HG03378 (cell line): ENCODE results near the gene SLC17A1.
"Not testable (repeated sequence)": the region's sequence is repeated elsewhere in the genome, so short reads cannot be mapped to it uniquely, and the experiment has no call there.

Experiments used
- ATAC-seq: cut with Tn5 transposase; IDR thresholded peaks from one replicate; pipeline ENCODE4 v1.9.1; 2021; ENCODE audit warnings: mild to moderate bottlenecking, moderate library complexity; ENCODE audit not compliant: unreplicated experiment

SLC17A1 gene

DNA sequence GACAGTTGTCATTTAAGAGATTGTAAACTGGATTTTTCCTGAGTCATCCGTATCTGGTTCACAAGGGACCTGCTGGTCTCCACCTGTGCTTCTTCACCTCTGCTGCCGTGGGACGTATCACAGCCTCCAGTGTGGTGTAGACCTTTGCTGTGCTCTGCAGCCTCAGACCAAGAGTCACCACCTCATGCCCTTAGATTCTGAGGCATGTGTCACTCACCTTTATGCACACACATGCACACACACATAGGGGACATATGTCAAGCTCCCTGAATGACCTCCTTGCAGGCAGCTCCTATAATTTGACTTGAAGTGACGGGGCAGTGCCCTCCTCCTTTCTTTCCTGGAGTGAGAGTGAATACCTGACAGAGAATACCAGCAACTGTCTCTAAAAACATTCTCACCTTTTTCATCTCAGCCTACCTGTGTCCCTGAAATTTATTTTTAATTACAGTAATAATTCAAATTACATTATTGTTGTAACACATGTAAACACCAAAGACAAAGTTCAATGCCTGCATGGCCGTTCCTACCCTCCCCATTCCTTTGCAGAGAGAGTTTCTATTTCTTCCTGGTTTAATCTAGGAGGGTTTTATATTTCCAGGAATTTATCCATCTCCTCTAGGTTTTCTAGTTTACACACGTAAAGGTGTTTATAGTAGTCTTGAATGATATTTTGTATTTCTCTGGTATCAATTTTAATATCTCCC lies 73.8 kb downstream of the SLC17A1 start:
- no peak for ATAC-seq

DNA sequence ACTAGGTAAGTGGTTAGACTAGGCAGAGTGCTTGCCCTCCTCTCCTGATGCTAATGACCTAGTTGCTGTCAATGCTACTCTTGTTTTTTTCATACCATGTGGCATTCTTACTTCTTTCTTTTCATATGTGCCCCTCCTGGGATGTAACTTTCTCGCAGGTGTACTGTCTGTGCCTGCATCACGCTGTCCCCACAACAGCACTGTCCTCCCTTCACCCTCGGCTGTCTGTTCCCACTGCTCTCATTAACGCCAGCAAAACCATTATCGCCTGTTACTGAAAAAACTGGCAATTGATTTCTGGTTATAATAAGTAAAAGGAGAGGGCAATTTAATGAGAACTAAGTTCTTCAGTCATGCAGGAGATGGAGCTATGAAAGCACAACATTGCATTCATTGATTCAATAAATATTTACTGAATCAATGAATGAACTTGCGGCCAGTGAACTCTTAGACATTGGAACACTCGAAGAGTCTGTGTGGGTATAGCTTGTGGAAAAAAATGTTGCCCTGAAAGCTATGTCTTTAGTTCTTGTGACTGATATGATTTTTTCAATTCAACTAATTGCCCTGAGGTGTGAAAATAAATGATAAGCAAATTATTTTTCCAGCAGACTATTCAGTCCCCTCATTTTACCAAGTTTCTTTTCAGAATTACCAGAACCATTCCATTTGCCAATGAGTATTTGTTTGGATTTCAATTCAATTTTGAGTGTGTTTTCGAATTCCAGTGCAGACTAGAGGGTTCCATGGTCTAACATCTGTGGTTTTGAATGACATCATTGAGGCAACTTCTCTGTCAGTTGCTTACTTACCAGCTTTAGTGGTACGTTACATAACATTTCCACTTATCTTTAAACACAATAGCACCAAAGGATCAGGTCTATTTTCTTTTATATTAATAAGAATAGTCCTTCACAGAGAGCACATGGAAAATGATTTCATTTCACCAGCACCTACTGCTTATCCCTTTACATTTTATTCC lies 75.2 kb downstream of the SLC17A1 start:
- no peak for ATAC-seq

DNA sequence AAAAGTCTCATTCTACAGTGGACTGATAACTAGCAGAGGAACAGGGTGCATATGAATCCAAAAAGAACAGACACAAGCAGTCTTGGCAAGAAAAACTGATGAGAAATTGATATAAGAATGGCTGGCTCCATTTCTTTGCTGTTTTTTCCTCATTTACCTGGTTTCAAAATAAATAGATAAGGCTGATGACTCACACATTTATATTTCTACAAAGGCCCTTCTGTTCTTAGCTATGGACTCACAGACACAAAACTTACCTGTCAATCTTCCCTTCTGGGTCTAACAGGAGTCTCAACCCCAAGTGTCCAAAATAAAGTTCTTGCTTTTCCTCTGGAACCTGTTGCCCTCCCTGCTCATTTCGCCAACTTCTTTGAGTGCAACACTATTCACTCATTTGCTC lies 76.4 kb downstream of the SLC17A1 start:
- no peak for ATAC-seq

DNA sequence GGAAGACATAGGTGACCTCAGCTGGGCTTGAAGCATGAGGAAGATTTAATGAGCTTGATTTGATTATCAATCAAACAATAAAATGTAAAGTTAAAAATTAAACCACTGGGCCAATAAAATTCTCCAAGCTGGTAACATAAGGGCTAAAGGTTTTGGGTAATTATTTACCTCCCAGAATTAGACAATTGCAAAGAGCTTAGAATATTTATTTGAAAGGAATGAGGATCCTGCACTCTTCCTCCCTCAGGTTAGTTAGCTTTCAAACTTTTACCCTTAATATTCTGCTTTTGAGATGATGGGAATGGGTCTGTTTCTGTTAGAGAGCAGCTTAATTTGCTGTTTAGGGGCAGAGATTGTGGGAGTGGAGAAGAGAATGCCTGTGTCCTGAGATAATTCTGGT lies 77.3 kb downstream of the SLC17A1 start, which contains the start of gene SLC17A4:
Gene SLC17A4, plus strand, starts transcription at position 208 of the 400 bp plus-strand sequence. CDS start 7,221 bp downstream, outside the sequence.
- no peak for ATAC-seq

DNA sequence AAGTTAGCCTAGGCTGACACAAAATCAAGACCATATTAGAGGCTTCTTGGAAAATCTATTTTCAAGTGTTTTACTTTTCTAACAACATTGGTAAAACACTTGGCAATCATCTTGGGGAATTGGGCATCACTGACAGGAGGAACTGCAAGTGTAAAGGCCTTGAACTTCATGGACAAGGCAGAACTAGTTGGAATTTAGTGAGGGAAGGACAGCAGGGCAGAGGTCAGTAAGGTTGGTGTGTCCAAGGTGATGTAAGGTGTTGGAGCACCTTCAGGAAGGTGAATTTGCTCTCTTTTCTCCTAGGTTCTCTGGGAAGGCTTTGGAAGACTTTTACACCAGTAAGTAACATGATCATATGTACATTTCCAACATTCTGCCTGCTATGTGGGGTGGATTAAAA lies 78.8 kb downstream of the SLC17A1 start:
- no peak for ATAC-seq

DNA sequence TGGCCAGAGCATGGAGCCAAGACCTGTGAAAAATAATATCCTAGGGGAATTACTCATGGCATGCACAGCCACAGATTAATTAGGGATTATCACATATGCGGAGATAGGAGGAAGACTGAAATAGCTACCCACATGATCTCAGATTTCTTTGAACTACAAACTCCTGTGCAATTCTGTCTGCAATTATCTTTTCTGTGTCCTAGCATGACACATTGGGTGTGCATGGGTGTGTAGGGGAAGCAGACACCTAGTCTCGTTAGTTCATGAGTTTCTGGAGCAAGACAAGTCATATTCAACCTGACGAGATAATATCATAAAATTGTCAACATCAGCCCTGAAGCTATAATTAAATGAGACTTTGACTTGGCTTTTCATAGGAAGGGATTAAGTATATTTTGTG lies 80.9 kb downstream of the SLC17A1 start:
- ATAC-seq: no peak

DNA sequence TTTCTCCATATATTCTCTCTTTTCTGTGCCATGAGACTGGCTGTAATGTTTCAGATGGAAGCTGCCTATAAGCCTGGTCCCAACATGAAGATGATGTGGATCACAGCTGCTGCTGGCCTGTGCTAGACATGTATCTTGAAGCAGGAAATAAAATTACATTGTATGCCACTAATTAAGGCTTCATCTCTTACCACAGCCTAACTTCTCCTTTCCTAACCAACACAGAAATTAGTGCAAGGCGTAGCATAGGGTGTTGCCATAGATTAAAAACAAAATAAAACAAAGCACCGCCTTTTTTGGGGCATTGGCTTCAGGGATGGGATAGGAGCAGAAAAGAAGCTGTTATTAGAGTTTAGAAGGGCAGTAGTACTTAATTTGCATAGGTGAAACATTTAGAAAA lies 82.0 kb downstream of the SLC17A1 start:
- ATAC-seq: no peak

DNA sequence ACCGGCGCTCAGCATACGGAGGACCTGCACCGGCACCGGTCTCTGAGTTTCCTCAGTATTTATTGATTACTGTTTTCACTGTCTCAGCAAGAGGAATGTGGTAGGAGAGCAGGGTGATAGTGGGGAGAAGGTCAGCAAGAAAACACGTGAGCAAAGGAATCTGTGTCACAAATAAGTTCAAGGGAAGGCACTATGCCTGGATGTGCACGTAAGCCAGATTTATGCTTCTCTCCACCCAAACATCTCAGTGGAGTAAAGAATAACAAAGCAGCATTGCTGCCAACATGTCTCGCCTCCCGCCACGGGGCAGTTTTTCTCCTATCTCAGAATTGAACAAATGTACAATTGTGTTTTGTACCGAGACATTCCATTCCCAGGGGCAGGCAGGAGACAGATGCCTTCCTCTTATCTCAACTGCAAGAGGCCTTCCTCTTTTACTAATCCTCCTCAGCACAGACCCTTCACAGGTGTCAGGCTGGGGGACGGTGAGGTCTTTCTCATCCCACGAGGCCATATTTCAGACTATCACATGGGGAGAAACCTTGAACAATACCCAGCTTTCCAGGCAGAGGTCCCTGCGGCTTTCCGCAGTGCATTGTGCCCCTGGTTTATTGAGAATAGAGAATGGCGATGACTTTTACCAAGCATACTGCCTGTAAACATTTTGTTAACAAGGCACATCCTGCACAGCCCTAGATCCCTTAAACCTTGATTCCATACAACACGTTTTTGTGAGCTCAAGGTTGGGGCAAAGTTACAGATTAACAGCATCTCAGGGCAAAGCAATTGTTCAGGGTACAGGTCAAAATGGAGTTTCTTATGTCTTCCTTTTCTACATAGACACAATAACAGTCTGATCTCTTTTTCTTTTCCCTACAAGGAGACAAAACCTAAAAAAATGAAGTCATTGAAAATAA lies 83.0 kb downstream of the SLC17A1 start:
- ATAC-seq: not testable (repeated sequence)

DNA sequence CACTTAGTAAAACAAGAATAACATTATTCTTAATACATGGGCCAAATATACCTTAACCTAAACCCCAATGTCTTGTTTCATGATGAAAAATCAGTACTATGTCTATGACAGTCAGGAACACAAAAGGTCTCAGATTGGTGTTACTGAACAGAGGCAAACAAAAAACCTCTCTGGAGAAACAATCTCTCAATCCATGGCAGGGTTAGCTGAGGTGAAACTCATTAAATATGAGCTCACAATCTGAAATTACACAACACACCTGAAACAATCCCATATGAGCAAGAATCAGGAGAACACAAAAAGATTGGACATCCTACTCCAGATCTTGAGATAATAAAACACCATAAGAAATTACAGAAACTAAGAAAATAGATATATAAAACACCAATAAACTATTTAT lies 83.8 kb downstream of the SLC17A1 start:
- no peak for ATAC-seq

DNA sequence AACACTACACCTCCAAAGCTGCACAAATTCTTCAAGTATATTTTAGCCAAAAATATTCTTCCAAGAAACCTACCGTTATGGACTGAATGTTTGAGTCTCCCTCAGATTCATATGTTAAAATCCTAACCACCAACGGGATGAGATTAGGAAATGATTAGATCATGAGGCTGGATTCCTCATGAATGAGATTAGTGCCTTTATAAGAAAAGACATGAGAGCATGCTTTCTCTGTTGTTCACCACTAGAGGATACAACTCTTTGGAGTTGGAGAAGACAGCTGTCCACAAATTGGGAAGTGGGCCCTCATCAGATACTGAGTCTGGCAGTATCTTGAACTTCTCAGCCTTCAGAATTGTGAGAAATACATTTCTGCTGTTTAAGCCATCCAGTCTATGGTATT lies 84.4 kb downstream of the SLC17A1 start:
- no peak for ATAC-seq

DNA sequence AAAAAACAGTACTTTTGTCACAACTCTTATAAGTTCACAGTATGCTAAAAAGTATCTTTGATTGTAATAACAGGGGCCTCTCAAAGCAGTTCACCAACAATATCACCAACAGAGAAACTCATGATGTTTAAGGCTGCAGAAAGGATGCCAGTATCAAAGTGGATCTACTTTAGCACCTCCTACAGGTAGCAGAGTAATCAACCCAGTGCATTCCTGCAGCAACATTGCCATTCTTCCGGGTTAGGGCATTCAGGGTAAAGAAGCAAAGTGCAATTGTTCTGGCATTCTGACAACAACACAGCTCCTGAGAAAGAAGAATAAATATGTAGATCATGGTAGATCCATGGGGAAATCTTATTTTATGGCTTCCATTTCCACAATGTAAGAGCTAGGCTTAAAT lies 84.9 kb downstream of the SLC17A1 start:
- ATAC-seq: no peak

DNA sequence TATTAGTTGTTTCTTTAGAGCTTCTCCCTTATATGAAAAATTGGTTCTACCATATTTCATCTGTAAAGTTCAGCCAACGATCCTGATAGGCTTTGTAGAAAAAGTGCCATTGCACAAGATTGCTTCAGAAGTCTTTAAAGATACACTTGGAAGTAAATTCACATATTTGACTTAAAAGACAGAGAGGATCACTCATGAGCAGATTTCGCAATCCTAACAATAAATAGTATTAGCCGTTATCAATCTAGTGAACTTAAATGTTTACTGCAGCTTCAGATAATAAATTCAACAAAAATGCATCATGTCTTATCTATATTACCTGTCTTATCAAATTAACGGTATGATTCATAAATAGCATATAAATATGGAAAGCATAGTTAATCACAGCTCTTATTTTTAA lies 86.0 kb downstream of the SLC17A1 start:
- no peak for ATAC-seq

DNA sequence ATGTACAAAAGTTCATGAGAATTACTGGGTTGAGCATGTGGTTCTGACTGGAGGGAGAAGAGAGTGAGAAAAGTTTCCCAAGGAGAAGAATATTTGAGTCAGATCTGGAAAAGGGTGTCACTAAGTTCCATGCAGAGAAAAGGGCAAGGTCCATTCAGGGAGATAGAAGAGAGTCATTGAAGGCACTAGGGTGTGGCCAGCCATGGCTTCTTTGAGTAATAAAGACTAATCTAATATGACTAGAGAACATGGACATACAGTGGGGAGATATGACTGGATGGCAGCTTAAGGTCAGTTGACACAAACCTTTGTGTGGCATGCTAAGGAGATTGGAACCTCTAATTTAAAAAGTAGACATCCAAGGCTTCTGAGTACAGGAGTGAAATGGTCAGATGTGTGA lies 88.0 kb downstream of the SLC17A1 start:
- no peak for ATAC-seq

DNA sequence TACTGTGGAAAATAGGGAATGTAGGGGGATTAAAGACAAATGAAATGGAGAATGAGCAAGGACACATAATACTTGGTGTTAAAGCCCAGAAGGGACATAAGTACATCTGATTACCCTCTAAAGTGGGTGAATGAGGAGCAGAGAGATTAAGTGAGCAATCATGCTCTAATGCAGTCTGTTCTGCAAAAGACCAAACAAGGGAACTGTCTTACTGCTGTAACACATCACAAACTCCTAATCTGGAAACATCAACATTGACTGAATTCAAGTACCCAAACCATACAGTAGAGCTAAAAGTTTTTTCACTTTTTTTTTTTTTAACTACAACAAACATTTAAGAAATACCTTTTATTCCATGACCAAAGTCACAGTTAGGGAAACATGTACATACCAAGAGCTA lies 96.6 kb downstream of the SLC17A1 start:
- no peak for ATAC-seq
